Measurements from ENCODE around the gene JMJD1C. TPM values are rescaled to one million over a fixed set of nuclear protein-coding genes. Genes with fewer than 3 reads are reported as not detected.

The JMJD1C gene
- total and polyA plus RNA-seq, 10 of the 15 experiments (the other 5 are each of a cell fraction or from before 2014, with no cell fraction given): 31.2 to 83.3 (median 49.5) TPM

- TF ChIP-seq BCLAF1 (IDR thresholded peaks at IDR 0.05) (no peak), REST (IDR thresholded peaks at IDR 0.05; ENCODE audit: low read depth, low read length) (no peak), CEBPB (IDR thresholded peaks at IDR 0.05; ENCODE audit: borderline replicate concordance in 1 of 2, low read depth in 2 of 2, low read length in 2 of 2) (no peak), ZBTB33 (IDR thresholded peaks at IDR 0.05) (no peak)
Measured at GRCh38 chr10:63416376-63416775, 49.4 kb downstream of the JMJD1C start (continued).

Measured in GM12878 (cell line).